Measurements from ENCODE around the gene TMEM109. TPM values are rescaled to one million over a fixed set of nuclear protein-coding genes. Genes with fewer than 3 reads are reported as not detected.

TMEM109 gene
- total and polyA plus RNA-seq, 2 donors = 18.7 to 58.1 TPM

DNA sequence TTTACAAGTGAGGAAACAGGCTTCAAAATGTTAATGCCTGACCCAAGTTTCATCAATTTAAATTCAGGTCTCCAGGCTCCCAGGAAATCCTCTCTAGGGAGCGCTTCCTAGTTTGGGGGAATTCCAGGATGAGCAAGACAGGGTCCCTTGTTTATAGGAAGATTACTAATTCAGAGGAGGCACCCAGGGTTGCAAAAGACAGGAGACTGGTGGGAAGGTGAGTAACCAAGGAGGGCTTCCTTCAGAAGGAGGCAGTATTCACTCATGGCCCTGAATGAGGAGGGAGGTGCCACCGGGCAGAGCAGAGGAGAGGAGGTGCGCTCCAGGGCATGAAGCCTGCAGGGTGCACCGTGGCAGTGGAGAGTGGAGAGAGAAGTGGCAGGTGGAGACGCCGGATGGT lies 11.9 kb downstream of the TMEM109 start:
- Histone ChIP-seq H3K27ac (ENCODE audit: low read depth in 1 of 2, low read length in 1 of 2) (no peak overlapping the region), H3K4me3 (ENCODE audit: low read length in 2 of 2) (no peak overlapping the region), H3K27me3 (ENCODE audit: control insufficient read depth in 2 of 2, insufficient read depth in 1 of 2, low read length in 1 of 2) (peaks cover 18 to 74% of the 10 kb centered on the region in 2 donors), H3K4me1 (ENCODE audit: control insufficient read depth in 2 of 2, insufficient read depth in 2 of 2, low read length in 2 of 2) (peaks cover 7 to 24% of the 10 kb centered on the region in 2 donors), H3K36me3 (ENCODE audit: control insufficient read depth in 2 of 2, insufficient read depth in 2 of 2, low read length in 1 of 2) (peaks cover 25 to 29% of the 10 kb centered on the region in 2 donors), H3K9me3 (ENCODE audit: control insufficient read depth in 2 of 2, insufficient read depth in 1 of 2, low read length in 1 of 2) (peaks cover 0 to 7% of the 10 kb centered on the region in 2 donors)
- no peak for DNase-seq (ENCODE audit: low read depth in 6 of 9, low spot score in 9 of 9)
- 77% methylated on average over 6 of the region's 6 CpGs for WGBS

- DNase-seq (ENCODE audit: low read depth in 6 of 9, low spot score in 9 of 9) = no peak
- WGBS = 97% methylated on average over 8 of the region's 8 CpGs
- Histone ChIP-seq H3K27ac (ENCODE audit: low read depth in 1 of 2, low read length in 1 of 2) (no peak overlapping the region), H3K9me3 (ENCODE audit: control insufficient read depth in 2 of 2, insufficient read depth in 1 of 2, low read length in 1 of 2) (peaks cover 0 to 7% of the 10 kb centered on the region in 2 donors), H3K36me3 (ENCODE audit: control insufficient read depth in 2 of 2, insufficient read depth in 2 of 2, low read length in 1 of 2) (peaks cover 19 to 22% of the 10 kb centered on the region in 2 donors), H3K4me1 (ENCODE audit: control insufficient read depth in 2 of 2, insufficient read depth in 2 of 2, low read length in 2 of 2) (peaks cover 7 to 24% of the 10 kb centered on the region in 2 donors), H3K4me3 (ENCODE audit: low read length in 2 of 2) (no peak overlapping the region), H3K27me3 (ENCODE audit: control insufficient read depth in 2 of 2, insufficient read depth in 1 of 2, low read length in 1 of 2) (peaks cover 18 to 79% of the 10 kb centered on the region in 2 donors)
Observed at GRCh38 chr11:60926500-60926899, 12.5 kb downstream of the TMEM109 start.

GRCh38 chr11:60927061-60927592 lies 13.2 kb downstream of the TMEM109 start:
- Histone ChIP-seq H3K4me3 (ENCODE audit: low read length in 2 of 2) (no peak overlapping the region), H3K4me1 (ENCODE audit: control insufficient read depth in 2 of 2, insufficient read depth in 2 of 2, low read length in 2 of 2) (peaks cover 7 to 24% of the 10 kb centered on the region in 2 donors), H3K27me3 (ENCODE audit: control insufficient read depth in 2 of 2, insufficient read depth in 1 of 2, low read length in 1 of 2) (peaks cover 18 to 84% of the 10 kb centered on the region in 2 donors), H3K27ac (ENCODE audit: low read depth in 1 of 2, low read length in 1 of 2) (no peak overlapping the region), H3K36me3 (ENCODE audit: control insufficient read depth in 2 of 2, insufficient read depth in 2 of 2, low read length in 1 of 2) (peaks cover 12 to 16% of the 10 kb centered on the region in 2 donors), H3K9me3 (ENCODE audit: control insufficient read depth in 2 of 2, insufficient read depth in 1 of 2, low read length in 1 of 2) (peaks cover 0 to 7% of the 10 kb centered on the region in 2 donors)
- WGBS = 95% methylated on average over 8 of the region's 8 CpGs
- DNase-seq (ENCODE audit: low read depth in 6 of 9, low spot score in 9 of 9) = no peak

- H3K4me3 ChIP-seq (ENCODE audit: low read length in 2 of 2) = no peak overlapping the region
- H3K4me1 ChIP-seq (ENCODE audit: control insufficient read depth in 2 of 2, insufficient read depth in 2 of 2, low read length in 2 of 2) = peaks cover 7 to 24% of the 10 kb centered on the region in 2 donors
- no peak overlapping the region for H3K27ac ChIP-seq (ENCODE audit: low read depth in 1 of 2, low read length in 1 of 2)
- H3K36me3 ChIP-seq (ENCODE audit: control insufficient read depth in 2 of 2, insufficient read depth in 2 of 2, low read length in 1 of 2) = peaks cover 8 to 11% of the 10 kb centered on the region in 2 donors
- 86% methylated on average over 16 of the region's 16 CpGs for WGBS
- DNase-seq (ENCODE audit: low read depth in 6 of 9, low spot score in 9 of 9) = no peak
- peaks cover 0 to 7% of the 10 kb centered on the region in 2 donors for H3K9me3 ChIP-seq (ENCODE audit: control insufficient read depth in 2 of 2, insufficient read depth in 1 of 2, low read length in 1 of 2)
- H3K27me3 ChIP-seq (ENCODE audit: control insufficient read depth in 2 of 2, insufficient read depth in 1 of 2, low read length in 1 of 2) = peaks cover 18 to 84% of the 10 kb centered on the region in 2 donors
Observed at GRCh38 chr11:60927600-60927999, 13.6 kb downstream of the TMEM109 start.

DNA sequence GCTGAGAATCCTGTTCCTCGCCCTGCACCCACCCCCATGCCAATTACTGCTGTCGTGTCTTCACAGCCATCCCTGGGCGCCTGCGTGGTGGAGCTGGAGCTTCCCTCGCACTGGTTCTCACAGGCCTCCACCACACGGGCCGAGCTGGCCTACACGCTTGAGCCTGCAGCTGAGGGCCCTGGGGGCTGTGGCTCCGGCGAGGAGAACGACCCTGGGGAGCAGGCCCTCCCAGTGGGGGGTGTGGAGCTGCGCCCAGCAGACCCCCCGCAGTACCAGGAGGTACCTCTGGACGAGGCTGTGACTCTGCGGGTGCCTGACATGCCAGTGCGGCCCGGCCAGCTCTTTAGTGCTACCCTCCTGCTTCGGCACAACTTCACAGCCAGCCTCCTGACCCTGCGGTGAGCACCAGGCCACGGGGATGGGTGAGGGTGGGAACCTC lies 14.6 kb downstream of the TMEM109 start:
- Histone ChIP-seq H3K27ac (ENCODE audit: low read depth in 1 of 2, low read length in 1 of 2) (no peak overlapping the region), H3K36me3 (ENCODE audit: control insufficient read depth in 2 of 2, insufficient read depth in 2 of 2, low read length in 1 of 2) (peaks cover 0 to 2% of the 10 kb centered on the region in 2 donors), H3K4me1 (ENCODE audit: control insufficient read depth in 2 of 2, insufficient read depth in 2 of 2, low read length in 2 of 2) (peaks cover 7 to 23% of the 10 kb centered on the region in 2 donors), H3K27me3 (ENCODE audit: control insufficient read depth in 2 of 2, insufficient read depth in 1 of 2, low read length in 1 of 2) (peaks cover 15 to 76% of the 10 kb centered on the region in 2 donors), H3K9me3 (ENCODE audit: control insufficient read depth in 2 of 2, insufficient read depth in 1 of 2, low read length in 1 of 2) (peaks cover 0 to 7% of the 10 kb centered on the region in 2 donors), H3K4me3 (ENCODE audit: low read length in 2 of 2) (no peak overlapping the region)
- WGBS = 98% methylated on average over 20 of the region's 20 CpGs
- DNase-seq (ENCODE audit: low read depth in 6 of 9, low spot score in 9 of 9) = no peak

GRCh38 chr11:60929764-60930163 lies 15.8 kb downstream of the TMEM109 start:
- H3K9me3 ChIP-seq (ENCODE audit: control insufficient read depth in 2 of 2, insufficient read depth in 1 of 2, low read length in 1 of 2) = peaks cover 0 to 4% of the 10 kb centered on the region in 2 donors
- H3K4me3 ChIP-seq (ENCODE audit: low read length in 2 of 2) = no peak overlapping the region
- H3K4me1 ChIP-seq (ENCODE audit: control insufficient read depth in 2 of 2, insufficient read depth in 2 of 2, low read length in 2 of 2) = peaks cover 0 to 12% of the 10 kb centered on the region in 2 donors
- peaks cover 6 to 64% of the 10 kb centered on the region in 2 donors for H3K27me3 ChIP-seq (ENCODE audit: control insufficient read depth in 2 of 2, insufficient read depth in 1 of 2, low read length in 1 of 2)
- DNase-seq (ENCODE audit: low read depth in 6 of 9, low spot score in 9 of 9) = no peak
- 91% methylated on average over 4 of the region's 4 CpGs for WGBS
- no peak overlapping the region for H3K27ac ChIP-seq (ENCODE audit: low read depth in 1 of 2, low read length in 1 of 2)
- no peaks in the 10 kb centered on the region for H3K36me3 ChIP-seq (ENCODE audit: control insufficient read depth in 2 of 2, insufficient read depth in 2 of 2, low read length in 1 of 2)

DNA sequence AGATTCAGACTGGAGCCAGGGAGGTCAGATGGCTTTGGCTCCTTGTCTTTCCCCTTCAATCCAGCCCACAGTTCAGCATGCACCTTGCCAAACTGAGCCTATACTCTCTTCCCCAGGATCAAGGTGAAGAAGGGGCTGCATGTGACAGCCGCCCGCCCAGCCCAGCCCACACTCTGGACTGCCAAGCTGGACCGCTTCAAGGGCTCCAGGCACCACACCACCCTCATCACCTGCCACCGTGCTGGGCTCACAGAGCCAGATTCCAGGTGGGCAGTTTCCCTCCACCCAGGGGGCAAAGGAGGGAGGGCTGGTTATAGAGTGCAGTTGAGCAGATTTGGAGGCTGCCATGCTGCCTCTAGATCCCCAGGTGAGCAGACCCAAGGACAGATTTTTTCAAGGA lies 16.4 kb downstream of the TMEM109 start:
- peaks cover 0 to 6% of the 10 kb centered on the region in 2 donors for H3K4me1 ChIP-seq (ENCODE audit: control insufficient read depth in 2 of 2, insufficient read depth in 2 of 2, low read length in 2 of 2)
- H3K36me3 ChIP-seq (ENCODE audit: control insufficient read depth in 2 of 2, insufficient read depth in 2 of 2, low read length in 1 of 2) = no peaks in the 10 kb centered on the region
- 96% methylated on average over 4 of the region's 4 CpGs for WGBS
- no peak for DNase-seq (ENCODE audit: low read depth in 6 of 9, low spot score in 9 of 9)
- H3K9me3 ChIP-seq (ENCODE audit: control insufficient read depth in 2 of 2, insufficient read depth in 1 of 2, low read length in 1 of 2) = no peaks in the 10 kb centered on the region
- no peak overlapping the region for H3K27ac ChIP-seq (ENCODE audit: low read depth in 1 of 2, low read length in 1 of 2)
- H3K4me3 ChIP-seq (ENCODE audit: low read length in 2 of 2) = no peak overlapping the region
- H3K27me3 ChIP-seq (ENCODE audit: control insufficient read depth in 2 of 2, insufficient read depth in 1 of 2, low read length in 1 of 2) = peaks cover 5 to 64% of the 10 kb centered on the region in 2 donors

- Histone ChIP-seq H3K4me3 (ENCODE audit: low read length in 2 of 2) (no peak overlapping the region), H3K27ac (ENCODE audit: low read depth in 1 of 2, low read length in 1 of 2) (no peak overlapping the region), H3K36me3 (ENCODE audit: control insufficient read depth in 2 of 2, insufficient read depth in 2 of 2, low read length in 1 of 2) (no peaks in the 10 kb centered on the region), H3K27me3 (ENCODE audit: control insufficient read depth in 2 of 2, insufficient read depth in 1 of 2, low read length in 1 of 2) (peaks cover 0 to 57% of the 10 kb centered on the region in 2 donors), H3K4me1 (ENCODE audit: control insufficient read depth in 2 of 2, insufficient read depth in 2 of 2, low read length in 2 of 2) (peaks cover 0 to 4% of the 10 kb centered on the region in 2 donors), H3K9me3 (ENCODE audit: control insufficient read depth in 2 of 2, insufficient read depth in 1 of 2, low read length in 1 of 2) (no peaks in the 10 kb centered on the region)
- no peak for DNase-seq (ENCODE audit: low read depth in 6 of 9, low spot score in 9 of 9)
- 81% methylated on average over 9 of the region's 9 CpGs for WGBS
Observed at GRCh38 chr11:60931917-60932316, 18.0 kb downstream of the TMEM109 start.

DNA sequence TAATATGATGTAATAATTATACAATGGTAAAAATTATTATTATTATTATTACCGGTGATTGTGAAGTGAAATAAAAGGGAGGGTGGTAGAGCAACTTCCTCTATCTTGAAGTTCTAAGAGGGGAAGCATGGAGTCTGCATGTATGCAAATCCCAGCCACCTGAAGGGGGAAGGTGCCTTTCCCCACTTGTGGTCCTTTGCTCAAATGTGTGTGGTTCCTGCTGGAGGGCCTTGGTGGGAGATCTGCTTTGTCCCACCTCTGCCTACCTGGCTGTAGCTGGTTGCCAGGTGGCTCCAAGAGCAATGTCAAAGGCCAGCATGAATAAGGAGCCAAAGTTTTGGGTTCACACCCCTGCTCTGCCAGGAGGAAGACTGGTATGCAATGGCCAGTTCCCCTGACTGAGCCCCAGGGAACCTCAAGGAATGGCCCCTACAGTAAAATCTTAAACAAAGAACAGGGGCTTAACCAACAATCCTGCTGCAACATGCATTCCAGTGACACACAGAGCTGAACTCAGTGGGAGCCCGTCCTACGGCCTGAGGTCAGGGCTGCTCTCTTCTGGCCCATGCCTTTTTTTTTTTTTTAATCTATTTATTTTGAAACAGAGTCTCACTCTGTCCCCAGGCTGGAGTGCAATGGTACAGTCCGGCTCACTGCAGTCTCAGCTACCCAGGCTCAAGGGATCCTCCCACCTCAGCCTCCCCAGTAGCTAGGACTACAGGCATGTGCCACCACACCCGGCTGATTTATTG lies 18.8 kb downstream of the TMEM109 start:
- WGBS = 85% methylated on average over 5 of the region's 5 CpGs
- no peaks in the 10 kb centered on the region for H3K36me3 ChIP-seq (ENCODE audit: control insufficient read depth in 2 of 2, insufficient read depth in 2 of 2, low read length in 1 of 2)
- no peaks in the 10 kb centered on the region for H3K9me3 ChIP-seq (ENCODE audit: control insufficient read depth in 2 of 2, insufficient read depth in 1 of 2, low read length in 1 of 2)
- DNase-seq (ENCODE audit: low read depth in 6 of 9, low spot score in 9 of 9) = no peak
- H3K27ac ChIP-seq (ENCODE audit: low read depth in 1 of 2, low read length in 1 of 2) = no peak overlapping the region
- H3K4me3 ChIP-seq (ENCODE audit: low read length in 2 of 2) = no peak overlapping the region
- peaks cover 0 to 53% of the 10 kb centered on the region in 2 donors for H3K27me3 ChIP-seq (ENCODE audit: control insufficient read depth in 2 of 2, insufficient read depth in 1 of 2, low read length in 1 of 2)
- peaks cover 0 to 4% of the 10 kb centered on the region in 2 donors for H3K4me1 ChIP-seq (ENCODE audit: control insufficient read depth in 2 of 2, insufficient read depth in 2 of 2, low read length in 2 of 2)
